HCT116 (cell line): ENCODE results near the gene ILF2. TPM values are rescaled to one million over a fixed set of nuclear protein-coding genes. Genes with fewer than 3 reads are reported as not detected.

Experiments
- ATAC-seq: fragments of 200-7000 bp; cut with Tn5 transposase; 2 replicates; pipeline ENCODE4 v1.9.1; 2020; ENCODE audit warnings: mild to moderate bottlenecking, moderate library complexity
- BruUV-seq: library from RNA; stranded (reverse); fragments of 400-500 nt; replicated peaks from 2 replicates; lab custom pipeline; 2021; lab: Mats Ljungman, UMichigan
- CTCF ChIA-PET: fragments of 300-600 bp; sonication (Branson Sonifier 250); formaldehyde crosslinking; loops from one replicate; lab custom pipeline; 2021; ENCODE audit warnings: antibody characterized with exemption; lab: Charles Lee
- POLR2A ChIA-PET: fragments of 300-600, 350-600 bp; sonication (Branson Sonifier 250); formaldehyde crosslinking; loops from one replicate; lab custom pipeline; 2021; ENCODE audit warnings: antibody characterized with exemption; lab: Charles Lee
- RAD21 ChIA-PET, 2 experiments: fragments of 300-600 bp; sonication (Branson Sonifier 250); formaldehyde crosslinking; loops; one replicate each; lab custom pipeline; 2023; ENCODE audit warnings: low total read pairs in 2 of 2; ENCODE audit not compliant: uncharacterized antibody in 2 of 2, unreplicated experiment in 2 of 2, low non-redundant PET in 1 of 2; lab: Charles Lee
- DNase-seq: peaks from one replicate; pipeline ENCODE4 v3.0.0-alpha.2; 2010; ENCODE audit warnings: low read depth, low spot score
- H2AFZ ChIP-seq: fragments of 200-600 bp; shearing (Covaris generic), sonication (generic); 2 replicates; pipeline ENCODE4 v1.6.1; 2017; ENCODE audit warnings: low read depth, mixed run types, mixed read lengths, antibody characterized with exemption, low read length; ENCODE audit not compliant: poor library complexity, severe bottlenecking
- H3K27ac ChIP-seq: 2 replicates; pipeline ENCODE4 v1.5.1; 2012; ENCODE audit warnings: low read depth, low read length
- H3K27me3 ChIP-seq: fragments of 200-600 bp; sonication (generic); 2 replicates; pipeline ENCODE4 v1.6.1; 2016; ENCODE audit warnings: mixed run types, low read length, mixed read lengths; ENCODE audit not compliant: insufficient read depth
- H3K36me3 ChIP-seq, 2 experiments: fragments of 200-500 bp in 1 of 2; fragments of 200-600 bp in 1 of 2; sonication (Bioruptor generic) in 1 of 2; sonication (generic) in 1 of 2; 2 replicates each; pipeline versions ENCODE4 v1.5.1 to v1.6.1; 2014 to 2016; ENCODE audit warnings: low read length in 2 of 2, inconsistent platforms in 1 of 2, mixed read lengths in 1 of 2, mixed run types in 1 of 2; ENCODE audit not compliant: insufficient read depth in 2 of 2, control insufficient read depth in 1 of 2
- H3K4me1 ChIP-seq, 2 experiments: fragments of 200-600 bp in 1 of 2; sonication (generic) in 1 of 2; 2 replicates each; pipeline versions ENCODE4 v1.5.1 to v1.6.1; 2012 to 2017; ENCODE audit warnings: low read length in 2 of 2, inconsistent platforms in 1 of 2, mild to moderate bottlenecking in 1 of 2, mixed read lengths in 1 of 2, mixed run types in 1 of 2, moderate library complexity in 1 of 2; ENCODE audit not compliant: insufficient read depth in 2 of 2, control insufficient read depth in 1 of 2
- H3K4me2 ChIP-seq: fragments of 200-600 bp; sonication (generic); 2 replicates; pipeline ENCODE4 v1.6.1; 2017; ENCODE audit warnings: mixed run types, low read length, mixed read lengths
- H3K4me3 ChIP-seq, 2 experiments: fragments of 200-600 bp in 1 of 2; sonication (generic) in 1 of 2; replicated peaks in 1 of 2; 2 replicates each; pipeline ENCODE4 v1.5.1; 2011 to 2016; ENCODE audit warnings: low read length in 2 of 2, control low read depth in 1 of 2, low read depth in 1 of 2, mild to moderate bottlenecking in 1 of 2, mixed read lengths in 1 of 2, mixed run types in 1 of 2
- H3K79me2 ChIP-seq: fragments of 200-600 bp; sonication (generic); 2 replicates; pipeline ENCODE4 v1.6.1; 2017; ENCODE audit warnings: mild to moderate bottlenecking, mixed run types, low read length, moderate library complexity, mixed read lengths; ENCODE audit not compliant: insufficient read depth
- H3K9ac ChIP-seq: fragments of 200-600 bp; sonication (generic); 2 replicates; pipeline ENCODE4 v1.6.1; 2016; ENCODE audit warnings: low read length, mixed read lengths
- H3K9me2 ChIP-seq: fragments of 200-600 bp; sonication (generic), shearing (Covaris generic); 2 replicates; pipeline ENCODE4 v1.6.1; 2017; ENCODE audit warnings: mixed run types, mild to moderate bottlenecking, moderate library complexity; ENCODE audit not compliant: insufficient read depth
- H3K9me3 ChIP-seq, 2 experiments: fragments of 200-500 bp in 1 of 2; fragments of 200-600 bp in 1 of 2; sonication (Bioruptor generic) in 1 of 2; sonication (generic) in 1 of 2; 2 replicates each; pipeline ENCODE4 v1.6.1; 2014 to 2017; ENCODE audit warnings: low read length in 2 of 2, mixed read lengths in 2 of 2, inconsistent platforms in 1 of 2, low read depth in 1 of 2, mild to moderate bottlenecking in 1 of 2, mixed run types in 1 of 2, moderate library complexity in 1 of 2; ENCODE audit not compliant: control insufficient read depth in 1 of 2, insufficient read depth in 1 of 2
- H4K20me1 ChIP-seq: fragments of 200-600 bp; sonication (generic), shearing (Covaris generic); 2 replicates; pipeline ENCODE4 v1.6.1; 2017; ENCODE audit warnings: mixed run types, mild to moderate bottlenecking, moderate library complexity; ENCODE audit not compliant: insufficient read depth
- CBX3 ChIP-seq: IDR thresholded peaks from 2 replicates; pipeline ENCODE4 v1.6.1; 2012; ENCODE audit warnings: low read depth
- CEBPB ChIP-seq: IDR thresholded peaks from 2 replicates; pipeline ENCODE4 v1.6.1; 2012; ENCODE audit warnings: low read depth
- EGR1 ChIP-seq: IDR thresholded peaks from 2 replicates; pipeline ENCODE4 v1.6.1; 2012; ENCODE audit warnings: low read depth
- ELF1 ChIP-seq: IDR thresholded peaks from 2 replicates; pipeline ENCODE4 v1.6.1; 2012; ENCODE audit warnings: low read depth, borderline replicate concordance
- EZH2 ChIP-seq: fragments of 200-600 bp; sonication (generic); IDR thresholded peaks from 2 replicates; pipeline ENCODE4 v1.6.1; 2017; ENCODE audit warnings: antibody characterized with exemption, mixed run types
- EZH2phosphoT487 ChIP-seq: fragments of 200-600 bp; IDR thresholded peaks from 2 replicates; pipeline ENCODE4 v1.6.1; 2018; ENCODE audit warnings: antibody characterized with exemption, borderline replicate concordance
- JUND ChIP-seq: IDR thresholded peaks from 2 replicates; pipeline ENCODE4 v1.6.1; 2012
- POLR2AphosphoS5 ChIP-seq: IDR thresholded peaks from 2 replicates; pipeline ENCODE4 v1.6.1; 2011; ENCODE audit warnings: mild to moderate bottlenecking, low read depth, low read length, moderate library complexity
- RAD21 ChIP-seq: IDR thresholded peaks from 2 replicates; pipeline ENCODE4 v1.6.1; 2012; ENCODE audit warnings: low read depth, mild to moderate bottlenecking
- SP1 ChIP-seq: IDR thresholded peaks from 2 replicates; pipeline ENCODE4 v1.6.1; 2012; ENCODE audit warnings: low read depth
- TCF7L2 ChIP-seq: IDR thresholded peaks from 2 replicates; pipeline ENCODE4 v1.7.0; 2011; ENCODE audit warnings: borderline replicate concordance, inconsistent platforms; ENCODE audit not compliant: insufficient read depth, insufficient read length; ENCODE audit errors: extremely low read depth
- YY1 ChIP-seq: IDR thresholded peaks from 2 replicates; pipeline ENCODE4 v1.6.1; 2011; ENCODE audit warnings: low read length, low read depth, moderate library complexity, mild to moderate bottlenecking; ENCODE audit not compliant: insufficient replicate concordance; ENCODE audit errors: extremely low read depth
- ZFX ChIP-seq: fragments of 450-650 bp; IDR thresholded peaks from 2 replicates; pipeline ENCODE4 v1.6.1; 2017
- intact Hi-C: fragments of 100-400 bp; cut with micrococcal nuclease; formaldehyde crosslinking; loops from 2 replicates; pipeline ENCODE4 v1.10.0; 2022
- total RNA-seq: library from RNA; stranded (reverse); gene quantifications from one replicate; pipeline ENCODE4 v1.2.1, GENCODE V29; 2021; ENCODE audit not compliant: unreplicated experiment
- TF ChIP-seq, protein P1 (sequence below): IDR thresholded peaks from 2 replicates; pipeline ENCODE4 v1.6.1; 2012; ENCODE audit warnings: low read depth
- TF ChIP-seq, protein P2 (sequence below): IDR thresholded peaks from 2 replicates; pipeline ENCODE4 v1.6.1; 2012
- TF ChIP-seq, protein P3 (sequence below), 3 experiments: fragments of 200-600 bp in 1 of 3; sonication (generic) in 1 of 3; IDR thresholded peaks in 2 of 3; conservative IDR thresholded peaks in 1 of 3; 2 replicates each; pipeline ENCODE4 v1.5.1; 2012 to 2017; ENCODE audit warnings: low read depth in 2 of 3, low read length in 2 of 3, antibody characterized with exemption in 1 of 3, borderline replicate concordance in 1 of 3, control low read depth in 1 of 3, mild to moderate bottlenecking in 1 of 3, mixed read lengths in 1 of 3, mixed run types in 1 of 3, moderate library complexity in 1 of 3; ENCODE audit not compliant: insufficient read depth in 1 of 3
- TF ChIP-seq, protein P4 (sequence below): IDR thresholded peaks from 2 replicates; pipeline ENCODE4 v1.6.1; 2012

ILF2 gene
- total RNA-seq, 1 experiment from 2014 or later, result 335 TPM

DNA sequence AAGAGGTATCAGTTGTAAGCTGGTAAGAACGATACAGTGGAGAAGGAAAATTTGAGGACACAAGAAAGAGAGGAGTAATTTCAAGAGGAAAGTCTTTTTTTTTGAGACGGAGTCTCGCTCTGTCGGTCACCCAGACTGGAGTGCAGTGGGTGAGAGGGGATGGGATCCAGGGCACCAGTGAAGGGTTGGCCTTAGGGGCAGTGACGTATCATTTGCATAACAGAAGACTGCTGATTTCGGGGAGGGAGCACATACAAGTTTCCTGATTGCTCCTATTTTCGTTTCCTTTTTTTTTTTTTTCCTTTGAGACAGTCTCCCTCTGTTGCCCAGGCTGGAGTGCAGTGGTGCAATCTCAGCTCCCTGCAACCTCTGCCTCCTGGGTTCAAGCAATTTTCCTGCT lies 47.7 kb downstream of the ILF2 start:
- no peaks in the 10 kb centered on the region for H3K27me3 ChIP-seq
- no peak overlapping the region for H2AFZ ChIP-seq
- no peaks in the 10 kb centered on the region for H4K20me1 ChIP-seq
- no peak overlapping the region for H3K4me3 ChIP-seq
- H3K4me1 ChIP-seq, result peaks cover 14 to 26% of the 10 kb centered on the region in 2 experiments
- TF ChIP-seq CBX3, result no peak
- no peak for TF ChIP-seq CEBPB
- no peak for TF ChIP-seq RAD21
- no peak for TF ChIP-seq ELF1
- TF ChIP-seq SP1, result no peak
- TF ChIP-seq, protein P1, sequence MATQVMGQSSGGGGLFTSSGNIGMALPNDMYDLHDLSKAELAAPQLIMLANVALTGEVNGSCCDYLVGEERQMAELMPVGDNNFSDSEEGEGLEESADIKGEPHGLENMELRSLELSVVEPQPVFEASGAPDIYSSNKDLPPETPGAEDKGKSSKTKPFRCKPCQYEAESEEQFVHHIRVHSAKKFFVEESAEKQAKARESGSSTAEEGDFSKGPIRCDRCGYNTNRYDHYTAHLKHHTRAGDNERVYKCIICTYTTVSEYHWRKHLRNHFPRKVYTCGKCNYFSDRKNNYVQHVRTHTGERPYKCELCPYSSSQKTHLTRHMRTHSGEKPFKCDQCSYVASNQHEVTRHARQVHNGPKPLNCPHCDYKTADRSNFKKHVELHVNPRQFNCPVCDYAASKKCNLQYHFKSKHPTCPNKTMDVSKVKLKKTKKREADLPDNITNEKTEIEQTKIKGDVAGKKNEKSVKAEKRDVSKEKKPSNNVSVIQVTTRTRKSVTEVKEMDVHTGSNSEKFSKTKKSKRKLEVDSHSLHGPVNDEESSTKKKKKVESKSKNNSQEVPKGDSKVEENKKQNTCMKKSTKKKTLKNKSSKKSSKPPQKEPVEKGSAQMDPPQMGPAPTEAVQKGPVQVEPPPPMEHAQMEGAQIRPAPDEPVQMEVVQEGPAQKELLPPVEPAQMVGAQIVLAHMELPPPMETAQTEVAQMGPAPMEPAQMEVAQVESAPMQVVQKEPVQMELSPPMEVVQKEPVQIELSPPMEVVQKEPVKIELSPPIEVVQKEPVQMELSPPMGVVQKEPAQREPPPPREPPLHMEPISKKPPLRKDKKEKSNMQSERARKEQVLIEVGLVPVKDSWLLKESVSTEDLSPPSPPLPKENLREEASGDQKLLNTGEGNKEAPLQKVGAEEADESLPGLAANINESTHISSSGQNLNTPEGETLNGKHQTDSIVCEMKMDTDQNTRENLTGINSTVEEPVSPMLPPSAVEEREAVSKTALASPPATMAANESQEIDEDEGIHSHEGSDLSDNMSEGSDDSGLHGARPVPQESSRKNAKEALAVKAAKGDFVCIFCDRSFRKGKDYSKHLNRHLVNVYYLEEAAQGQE, result no peak
- TF ChIP-seq ZFX, result no peak
- no peak for TF ChIP-seq JUND
- TF ChIP-seq EZH2phosphoT487, result no peak
- TF ChIP-seq, protein P2, sequence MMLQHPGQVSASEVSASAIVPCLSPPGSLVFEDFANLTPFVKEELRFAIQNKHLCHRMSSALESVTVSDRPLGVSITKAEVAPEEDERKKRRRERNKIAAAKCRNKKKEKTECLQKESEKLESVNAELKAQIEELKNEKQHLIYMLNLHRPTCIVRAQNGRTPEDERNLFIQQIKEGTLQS, result no peak
- TF ChIP-seq TCF7L2, result no peak
- TF ChIP-seq POLR2AphosphoS5, result no peak
- no peak for TF ChIP-seq EZH2
- TF ChIP-seq, protein P3, sequence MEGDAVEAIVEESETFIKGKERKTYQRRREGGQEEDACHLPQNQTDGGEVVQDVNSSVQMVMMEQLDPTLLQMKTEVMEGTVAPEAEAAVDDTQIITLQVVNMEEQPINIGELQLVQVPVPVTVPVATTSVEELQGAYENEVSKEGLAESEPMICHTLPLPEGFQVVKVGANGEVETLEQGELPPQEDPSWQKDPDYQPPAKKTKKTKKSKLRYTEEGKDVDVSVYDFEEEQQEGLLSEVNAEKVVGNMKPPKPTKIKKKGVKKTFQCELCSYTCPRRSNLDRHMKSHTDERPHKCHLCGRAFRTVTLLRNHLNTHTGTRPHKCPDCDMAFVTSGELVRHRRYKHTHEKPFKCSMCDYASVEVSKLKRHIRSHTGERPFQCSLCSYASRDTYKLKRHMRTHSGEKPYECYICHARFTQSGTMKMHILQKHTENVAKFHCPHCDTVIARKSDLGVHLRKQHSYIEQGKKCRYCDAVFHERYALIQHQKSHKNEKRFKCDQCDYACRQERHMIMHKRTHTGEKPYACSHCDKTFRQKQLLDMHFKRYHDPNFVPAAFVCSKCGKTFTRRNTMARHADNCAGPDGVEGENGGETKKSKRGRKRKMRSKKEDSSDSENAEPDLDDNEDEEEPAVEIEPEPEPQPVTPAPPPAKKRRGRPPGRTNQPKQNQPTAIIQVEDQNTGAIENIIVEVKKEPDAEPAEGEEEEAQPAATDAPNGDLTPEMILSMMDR (IDR thresholded peaks at IDR 0.05 in 2 of 3, conservative IDR thresholded peaks at IDR 0.05 in 1 of 3; ENCODE audit: borderline replicate concordance in 1 of 3, insufficient read depth in 1 of 3, low read depth in 2 of 3, low read length in 2 of 3), result no peak
- TF ChIP-seq, protein P4, sequence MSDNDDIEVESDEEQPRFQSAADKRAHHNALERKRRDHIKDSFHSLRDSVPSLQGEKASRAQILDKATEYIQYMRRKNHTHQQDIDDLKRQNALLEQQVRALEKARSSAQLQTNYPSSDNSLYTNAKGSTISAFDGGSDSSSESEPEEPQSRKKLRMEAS, result no peak
- TF ChIP-seq EGR1, result no peak
- TF ChIP-seq YY1, result no peak
- no peak overlapping the region for H3K9ac ChIP-seq
- BruUV-seq, result no TSS peak
- POLR2A ChIA-PET, result interaction anchor here (0.7 to 10.5 kb wide), 3 partner anchors 8 to 133 kb away, joined by 3 to 172 read pairs (median 3); partner anchors contain the start of genes CHTOP, S100A14 and S100A16
- H3K9me3 ChIP-seq, result no peaks in the 10 kb centered on the region
- no peaks in the 10 kb centered on the region for H3K9me2 ChIP-seq
- ATAC-seq (no peak), DNase-seq (no peak)
- CTCF ChIA-PET, result no interaction called here
- peaks cover 15% of the 10 kb centered on the region; the same call in 1 of the 2 replicates for H3K79me2 ChIP-seq
- no peak overlapping the region for H3K4me2 ChIP-seq
- no peak overlapping the region for H3K27ac ChIP-seq
- intact Hi-C loops, result no loop called here
- RAD21 ChIA-PET, result no interaction called here
- peaks cover 2 to 9% of the 10 kb centered on the region in 2 experiments; a peak in 2 of 4 replicates for H3K36me3 ChIP-seq
